Measurements from ENCODE around the gene CRTC3. TPM values are rescaled to one million over a fixed set of nuclear protein-coding genes. Genes with fewer than 3 reads are reported as not detected.

CRTC3 gene
- total and polyA plus RNA-seq, 8 donors, result 7.1 to 17.6 (median 11.4) TPM

- Histone ChIP-seq H3K4me1 (no peaks in the 10 kb centered on the region), H3K27ac (no peak overlapping the region), H3K36me3 (no peaks in the 10 kb centered on the region), H3K4me3 (no peak overlapping the region), H3K27me3 (no peaks in the 10 kb centered on the region), H3K9me3 (no peaks in the 10 kb centered on the region)
- TF ChIP-seq CTCF (IDR thresholded peaks at IDR 0.05), result peak in 3 of 4 donors; percentile 16 to 17 (median 16)
- DNase-seq (peak in 2 of 6 donors; percentile 29 to 63), ATAC-seq (peak in 3 of 4 donors; percentile 36 to 66 (median 53)), FAIRE-seq (no peak)
- intact Hi-C loops (cut with DNase I), result no loop called here
- 91 to 92% methylated on average over 4 of the region's 4 CpGs for WGBS, 2 donors
Observed at GRCh38 chr15:90603893-90604292, 74.2 kb downstream of the CRTC3 start.

GRCh38 chr15:90606641-90607040, 76.9 kb downstream of the CRTC3 start:
- FAIRE-seq (no peak), ATAC-seq (no peak), DNase-seq (no peak)
- Histone ChIP-seq H3K27ac (no peak overlapping the region), H3K4me3 (no peak overlapping the region), H3K27me3 (no peaks in the 10 kb centered on the region), H3K4me1 (no peaks in the 10 kb centered on the region), H3K36me3 (no peaks in the 10 kb centered on the region), H3K9me3 (no peaks in the 10 kb centered on the region)
- 88 to 96% methylated on average over 7 of the region's 7 CpGs for WGBS, 2 donors
- TF ChIP-seq CTCF (IDR thresholded peaks at IDR 0.05), result no peak
- intact Hi-C loops (cut with DNase I), result no loop called here

- 85 to 88% methylated on average over 9 of the region's 9 CpGs for WGBS, 2 donors
- Histone ChIP-seq H3K27me3 (no peaks in the 10 kb centered on the region), H3K36me3 (no peaks in the 10 kb centered on the region), H3K9me3 (no peaks in the 10 kb centered on the region), H3K4me1 (no peaks in the 10 kb centered on the region), H3K4me3 (no peak overlapping the region), H3K27ac (no peak overlapping the region)
- TF ChIP-seq CTCF (IDR thresholded peaks at IDR 0.05), result no peak
- DNase-seq (no peak), ATAC-seq (peak in 3 of 4 donors; percentile 29 to 82 (median 78)), FAIRE-seq (no peak)
- intact Hi-C loops (cut with DNase I), result no loop called here
Observed at GRCh38 chr15:90607361-90607760, 77.6 kb downstream of the CRTC3 start.

GRCh38 chr15:90609242-90610180, 79.8 kb downstream of the CRTC3 start:
- Histone ChIP-seq H3K27ac (no peak overlapping the region), H3K4me1 (no peaks in the 10 kb centered on the region), H3K27me3 (no peaks in the 10 kb centered on the region), H3K4me3 (no peak overlapping the region), H3K9me3 (no peaks in the 10 kb centered on the region), H3K36me3 (no peaks in the 10 kb centered on the region)
- WGBS, 2 donors, result 65 to 67% methylated on average over 5 of the region's 5 CpGs
- intact Hi-C loops (cut with DNase I), result no loop called here
- DNase-seq (no peak), ATAC-seq (no peak), FAIRE-seq (no peak)
- TF ChIP-seq CTCF (IDR thresholded peaks at IDR 0.05), result no peak

- intact Hi-C loops (cut with DNase I), result no loop called here
- Histone ChIP-seq H3K36me3 (peaks cover 0 to under 1% (median 0%) of the 10 kb centered on the region in 3 donors), H3K9me3 (no peaks in the 10 kb centered on the region), H3K4me3 (no peak overlapping the region), H3K27ac (no peak overlapping the region), H3K27me3 (no peaks in the 10 kb centered on the region), H3K4me1 (no peaks in the 10 kb centered on the region)
- WGBS, 2 donors, result 84 to 86% methylated on average over 2 of the region's 2 CpGs
- no peak for TF ChIP-seq CTCF (IDR thresholded peaks at IDR 0.05)
- DNase-seq (no peak), FAIRE-seq (no peak), ATAC-seq (no peak)
Observed at GRCh38 chr15:90610190-90610589, 80.5 kb downstream of the CRTC3 start.

All from pancreas (tissue), 10 donors.